Measurements from ENCODE around the gene COX20. TPM values are rescaled to one million over a fixed set of nuclear protein-coding genes. Genes with fewer than 3 reads are reported as not detected.

COX20 gene
- total and polyA plus RNA-seq, 2 of the 13 experiments (the other 11 are each of a cell fraction or from before 2014, with no cell fraction given), result 34.4 to 95.8 TPM

GRCh38 chr1:244854166-244854565, 18.7 kb downstream of the COX20 start (continued):
- TF ChIP-seq ZNF513 (CRISPR knock-in tag; conservative IDR thresholded peaks at IDR 0.05) (no peak), HOXD1 (CRISPR knock-in tag; IDR thresholded peaks at IDR 0.05) (no peak)
- TF ChIP-seq, protein P1, sequence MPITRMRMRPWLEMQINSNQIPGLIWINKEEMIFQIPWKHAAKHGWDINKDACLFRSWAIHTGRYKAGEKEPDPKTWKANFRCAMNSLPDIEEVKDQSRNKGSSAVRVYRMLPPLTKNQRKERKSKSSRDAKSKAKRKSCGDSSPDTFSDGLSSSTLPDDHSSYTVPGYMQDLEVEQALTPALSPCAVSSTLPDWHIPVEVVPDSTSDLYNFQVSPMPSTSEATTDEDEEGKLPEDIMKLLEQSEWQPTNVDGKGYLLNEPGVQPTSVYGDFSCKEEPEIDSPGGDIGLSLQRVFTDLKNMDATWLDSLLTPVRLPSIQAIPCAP (CRISPR knock-in tag; IDR thresholded peaks at IDR 0.05; ENCODE audit: low read depth), result no peak

GRCh38 chr1:244854865-244855578, 19.6 kb downstream of the COX20 start:
- H3K4me3 ChIP-seq (replicated peaks in 1 of 3; ENCODE audit: insufficient read depth in 1 of 3, low read depth in 2 of 3, low read length in 3 of 3), result no peak overlapping the region
- 99% methylated on average over 7 of the region's 7 CpGs for WGBS (ENCODE audit: low lambda C conversion rate)
- FAIRE-seq, result no peak
- in situ Hi-C loops (cut with HindIII; ENCODE audit: extremely low pct_ligation_motif_present, low pct_unique_long_range_greater_than_20kb) (no loop called here), intact Hi-C loops (cut with micrococcal nuclease; ENCODE audit: unreplicated experiment) (no loop called here)
- H3K27ac ChIP-seq (ENCODE audit: extremely low read length, insufficient read depth, low read length), result no peak overlapping the region
- H4K20me1 ChIP-seq (ENCODE audit: insufficient read depth, low read length), result peaks cover 38% of the 10 kb centered on the region
- H3K9ac ChIP-seq (ENCODE audit: insufficient read depth, low read depth, low read length), result no peak overlapping the region
- CTCF ChIA-PET (ENCODE audit: low intra/inter-chr PET ratio, low total read pairs), result no interaction called here
- DNase-seq (ENCODE audit: low spot score), result no peak
- POLR2A ChIA-PET, result no interaction called here
- peaks cover 48% of the 10 kb centered on the region for H3K4me1 ChIP-seq (ENCODE audit: insufficient read depth, low read length)
- H3K79me2 ChIP-seq (ENCODE audit: insufficient read depth, low read length), result peaks cover 53% of the 10 kb centered on the region
- H3K4me2 ChIP-seq (ENCODE audit: low read depth, low read length), result no peak overlapping the region
- peak; percentile 22; the same call in 2 of the 3 replicates for ATAC-seq
- H3K27me3 ChIP-seq (ENCODE audit: control insufficient read depth in 1 of 2, insufficient read depth in 2 of 2, low read length in 2 of 2), result no peaks in the 10 kb centered on the region
- H3K36me3 ChIP-seq (replicated peaks in 1 of 2; ENCODE audit: control insufficient read depth in 1 of 2, insufficient read depth in 2 of 2, low read length in 2 of 2), result peaks cover 22 to 82% of the 10 kb centered on the region in 2 experiments
- no peak overlapping the region for H2AFZ ChIP-seq (ENCODE audit: low read length)
- peak; percentile 28; the same call in 1 of the 2 replicates for TF ChIP-seq RBFOX2 (IDR thresholded peaks at IDR 0.05; ENCODE audit: low read depth, low read length)
- TF ChIP-seq POLR2G (IDR thresholded peaks at IDR 0.05; ENCODE audit: low read depth, low read length), result 0 out of 2 replicates have a peak, but pooled peaks have one; percentile 29
- TF ChIP-seq RBM22 (optimal IDR thresholded peaks at IDR 0.05; ENCODE audit: low read length), result peak; percentile 72
- no peak for TF ChIP-seq THYN1 (CRISPR knock-in tag; IDR thresholded peaks at IDR 0.05; ENCODE audit: borderline replicate concordance, low read depth)
- TF ChIP-seq FOSL2 (CRISPR knock-in tag; IDR thresholded peaks at IDR 0.05), result no peak
- peak in 1 of 2 experiments; percentile 6; a peak in 1 of 4 replicates for TF ChIP-seq POLR2A (IDR thresholded peaks at IDR 0.05; ENCODE audit: insufficient read depth in 1 of 2, low read depth in 2 of 2, low read length in 2 of 2)
- TF ChIP-seq ZNF879 (CRISPR knock-in tag; IDR thresholded peaks at IDR 0.05), result no peak
- no peak for TF ChIP-seq ZNF292 (CRISPR knock-in tag; IDR thresholded peaks at IDR 0.05; ENCODE audit: borderline replicate concordance, low read depth)
- no peak for TF ChIP-seq SNAPC2 (CRISPR knock-in tag; IDR thresholded peaks at IDR 0.05)
- TF ChIP-seq MXD4 (CRISPR knock-in tag; IDR thresholded peaks at IDR 0.05), result no peak
- BruUV-seq (replicated peaks), result no TSS peak
- H3K9me3 ChIP-seq (ENCODE audit: low read length), result no peaks in the 10 kb centered on the region

All from HepG2 (cell line).